Measurements from ENCODE around the gene CSRP3. TPM values are rescaled to one million over a fixed set of nuclear protein-coding genes. Genes with fewer than 3 reads are reported as not detected.

CSRP3 gene
- total RNA-seq, 2 donors from 2014 or later: not detected

- H3K9me3 ChIP-seq: no peaks in the 10 kb centered on the region
- H3K27ac ChIP-seq: no peak overlapping the region
- H3K36me3 ChIP-seq: no peaks in the 10 kb centered on the region
- H3K27me3 ChIP-seq (replicated peaks; ENCODE audit: insufficient read depth): no peaks in the 10 kb centered on the region
- H3K4me3 ChIP-seq: no peak overlapping the region
- DNase-seq (ENCODE audit: low spot score) (no peak), ATAC-seq (ENCODE audit: insufficient number of reproducible peaks, low FRiP score, low read depth) (no peak)
- H3K4me1 ChIP-seq (ENCODE audit: control insufficient read depth in 1 of 2, low read depth in 2 of 2): no peaks in the 10 kb centered on the region
- TF ChIP-seq, protein P1, sequence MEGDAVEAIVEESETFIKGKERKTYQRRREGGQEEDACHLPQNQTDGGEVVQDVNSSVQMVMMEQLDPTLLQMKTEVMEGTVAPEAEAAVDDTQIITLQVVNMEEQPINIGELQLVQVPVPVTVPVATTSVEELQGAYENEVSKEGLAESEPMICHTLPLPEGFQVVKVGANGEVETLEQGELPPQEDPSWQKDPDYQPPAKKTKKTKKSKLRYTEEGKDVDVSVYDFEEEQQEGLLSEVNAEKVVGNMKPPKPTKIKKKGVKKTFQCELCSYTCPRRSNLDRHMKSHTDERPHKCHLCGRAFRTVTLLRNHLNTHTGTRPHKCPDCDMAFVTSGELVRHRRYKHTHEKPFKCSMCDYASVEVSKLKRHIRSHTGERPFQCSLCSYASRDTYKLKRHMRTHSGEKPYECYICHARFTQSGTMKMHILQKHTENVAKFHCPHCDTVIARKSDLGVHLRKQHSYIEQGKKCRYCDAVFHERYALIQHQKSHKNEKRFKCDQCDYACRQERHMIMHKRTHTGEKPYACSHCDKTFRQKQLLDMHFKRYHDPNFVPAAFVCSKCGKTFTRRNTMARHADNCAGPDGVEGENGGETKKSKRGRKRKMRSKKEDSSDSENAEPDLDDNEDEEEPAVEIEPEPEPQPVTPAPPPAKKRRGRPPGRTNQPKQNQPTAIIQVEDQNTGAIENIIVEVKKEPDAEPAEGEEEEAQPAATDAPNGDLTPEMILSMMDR (IDR thresholded peaks at IDR 0.05): no peak
Observed at GRCh38 chr11:19193916-19194315, 7.9 kb downstream of the CSRP3 start.

DNA sequence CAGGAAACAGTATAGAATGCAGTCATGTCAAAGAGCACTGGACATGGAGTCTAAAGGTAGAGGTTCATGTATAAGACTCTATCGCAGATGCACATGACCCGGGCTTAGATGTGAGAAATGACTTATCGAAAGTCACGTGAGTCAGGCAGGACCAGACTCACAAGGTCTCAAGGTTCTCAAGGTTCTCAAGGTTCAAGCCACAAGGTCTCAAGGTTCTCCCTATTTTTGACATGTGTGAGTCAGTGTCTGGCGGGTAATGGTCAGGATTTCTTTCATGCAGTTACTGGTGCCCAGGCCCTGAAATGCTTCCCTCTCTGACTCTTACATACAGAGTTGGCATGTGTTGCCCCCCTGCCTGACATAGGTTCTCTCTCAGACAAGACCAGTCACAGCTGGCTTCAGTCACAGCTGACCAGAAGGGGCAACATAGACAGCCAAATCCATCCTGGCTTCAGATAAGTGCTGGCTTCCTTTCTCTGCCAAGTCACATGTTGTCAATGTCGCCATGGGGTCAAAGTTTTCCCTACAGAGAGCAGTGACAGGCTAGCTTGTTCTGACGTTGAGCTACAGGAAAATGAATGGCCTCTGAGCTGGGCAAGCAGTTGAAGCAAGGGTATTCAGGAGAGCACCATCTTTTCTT is 10.1 kb downstream of the CSRP3 start:
- H3K4me1 ChIP-seq (ENCODE audit: control insufficient read depth in 1 of 2, low read depth in 2 of 2): no peaks in the 10 kb centered on the region
- H3K9me3 ChIP-seq: no peaks in the 10 kb centered on the region
- H3K36me3 ChIP-seq: no peaks in the 10 kb centered on the region
- ATAC-seq (ENCODE audit: insufficient number of reproducible peaks, low FRiP score, low read depth) (no peak), DNase-seq (ENCODE audit: low spot score) (no peak)
- TF ChIP-seq, protein P1 (IDR thresholded peaks at IDR 0.05): no peak
- no peaks in the 10 kb centered on the region for H3K27me3 ChIP-seq (replicated peaks; ENCODE audit: insufficient read depth)
- no peak overlapping the region for H3K4me3 ChIP-seq
- H3K27ac ChIP-seq: no peak overlapping the region

GRCh38 chr11:19187833-19188258 is 13.9 kb downstream of the CSRP3 start:
- DNase-seq (ENCODE audit: low spot score) (no peak), ATAC-seq (ENCODE audit: insufficient number of reproducible peaks, low FRiP score, low read depth) (no peak)
- no peaks in the 10 kb centered on the region for H3K4me1 ChIP-seq (ENCODE audit: control insufficient read depth in 1 of 2, low read depth in 2 of 2)
- no peaks in the 10 kb centered on the region for H3K36me3 ChIP-seq
- no peak overlapping the region for H3K27ac ChIP-seq
- H3K9me3 ChIP-seq: no peaks in the 10 kb centered on the region
- TF ChIP-seq, protein P1 (IDR thresholded peaks at IDR 0.05): no peak
- no peaks in the 10 kb centered on the region for H3K27me3 ChIP-seq (replicated peaks; ENCODE audit: insufficient read depth)
- no peak overlapping the region for H3K4me3 ChIP-seq

- H3K27me3 ChIP-seq (replicated peaks; ENCODE audit: insufficient read depth): no peaks in the 10 kb centered on the region
- no peak for ATAC-seq (ENCODE audit: insufficient number of reproducible peaks, low FRiP score, low read depth)
- no peaks in the 10 kb centered on the region for H3K4me1 ChIP-seq (ENCODE audit: control insufficient read depth in 1 of 2, low read depth in 2 of 2)
- no peaks in the 10 kb centered on the region for H3K36me3 ChIP-seq
- H3K4me3 ChIP-seq: no peak overlapping the region
- H3K27ac ChIP-seq: no peak overlapping the region
- DNase-seq (ENCODE audit: low spot score): no peak
- H3K9me3 ChIP-seq: no peaks in the 10 kb centered on the region
- TF ChIP-seq, protein P1 (IDR thresholded peaks at IDR 0.05): no peak
Observed at GRCh38 chr11:19187114-19187832, 14.5 kb downstream of the CSRP3 start.

GRCh38 chr11:19185516-19186052 is 16.2 kb downstream of the CSRP3 start:
- no peak overlapping the region for H3K27ac ChIP-seq
- no peaks in the 10 kb centered on the region for H3K4me1 ChIP-seq (ENCODE audit: control insufficient read depth in 1 of 2, low read depth in 2 of 2)
- DNase-seq (ENCODE audit: low spot score) (no peak), ATAC-seq (ENCODE audit: insufficient number of reproducible peaks, low FRiP score, low read depth) (no peak)
- no peaks in the 10 kb centered on the region for H3K27me3 ChIP-seq (replicated peaks; ENCODE audit: insufficient read depth)
- no peak overlapping the region for H3K4me3 ChIP-seq
- H3K36me3 ChIP-seq: no peaks in the 10 kb centered on the region
- no peaks in the 10 kb centered on the region for H3K9me3 ChIP-seq
- TF ChIP-seq, protein P1 (IDR thresholded peaks at IDR 0.05): no peak
